C4-2B (cell line): ENCODE data around the gene ZNF521.

Experiments used
- ZFX ChIP-seq: fragments of 450-650 bp; IDR thresholded peaks from 2 replicates; pipeline ENCODE4 v1.6.1; 2017
- TF ChIP-seq, protein P1 (sequence below): fragments of 450-650 bp; conservative IDR thresholded peaks from 2 replicates; pipeline ENCODE4 v1.5.1; 2017; ENCODE audit warnings: mild to moderate bottlenecking

DNA sequence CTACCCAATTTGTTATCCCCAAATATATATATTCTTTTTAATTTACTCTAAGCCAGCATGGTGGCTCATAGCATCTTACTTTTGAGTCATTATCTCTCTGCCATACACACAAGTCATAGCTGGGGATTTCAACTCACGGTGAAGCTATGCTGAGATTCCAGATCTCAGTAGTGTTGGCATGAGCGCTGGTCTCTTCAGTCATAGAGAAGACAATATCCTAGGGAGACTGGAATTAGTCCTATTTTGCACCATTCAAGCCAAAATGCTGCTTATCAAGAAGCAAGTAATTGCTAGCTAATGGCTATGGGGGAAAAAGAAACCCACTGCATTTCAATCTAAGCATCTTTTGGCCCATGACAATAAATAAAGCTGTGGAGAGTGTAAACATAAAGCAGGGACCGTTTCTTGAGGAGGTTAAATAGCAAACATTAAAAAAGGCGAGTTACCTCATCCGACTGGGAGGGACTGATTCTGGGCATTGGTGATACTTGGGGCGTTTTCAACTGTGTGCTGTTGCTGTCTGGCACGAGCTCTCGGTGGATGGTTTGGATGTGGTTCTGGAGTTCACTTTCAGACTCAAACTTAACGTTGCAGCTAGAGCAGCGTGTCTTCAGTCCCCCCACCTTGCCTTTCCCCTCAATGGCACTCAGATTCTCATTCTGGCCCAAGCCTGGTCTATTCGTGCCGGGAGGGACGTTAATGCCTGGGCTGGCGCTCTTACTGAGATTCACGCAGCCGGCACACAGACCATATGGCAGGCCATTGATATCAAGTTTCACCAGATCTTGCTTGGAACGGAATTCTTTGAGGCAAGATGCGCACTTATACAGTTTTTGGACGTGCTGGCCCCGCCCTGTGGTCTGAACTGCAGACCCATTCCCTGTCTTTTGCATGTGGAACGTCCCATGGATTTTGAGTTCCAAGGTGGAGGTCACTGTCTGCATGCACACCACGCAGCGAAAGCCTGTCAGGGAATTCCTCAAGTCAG is 127.8 kb downstream of the ZNF521 start:
- TF ChIP-seq, protein P1, sequence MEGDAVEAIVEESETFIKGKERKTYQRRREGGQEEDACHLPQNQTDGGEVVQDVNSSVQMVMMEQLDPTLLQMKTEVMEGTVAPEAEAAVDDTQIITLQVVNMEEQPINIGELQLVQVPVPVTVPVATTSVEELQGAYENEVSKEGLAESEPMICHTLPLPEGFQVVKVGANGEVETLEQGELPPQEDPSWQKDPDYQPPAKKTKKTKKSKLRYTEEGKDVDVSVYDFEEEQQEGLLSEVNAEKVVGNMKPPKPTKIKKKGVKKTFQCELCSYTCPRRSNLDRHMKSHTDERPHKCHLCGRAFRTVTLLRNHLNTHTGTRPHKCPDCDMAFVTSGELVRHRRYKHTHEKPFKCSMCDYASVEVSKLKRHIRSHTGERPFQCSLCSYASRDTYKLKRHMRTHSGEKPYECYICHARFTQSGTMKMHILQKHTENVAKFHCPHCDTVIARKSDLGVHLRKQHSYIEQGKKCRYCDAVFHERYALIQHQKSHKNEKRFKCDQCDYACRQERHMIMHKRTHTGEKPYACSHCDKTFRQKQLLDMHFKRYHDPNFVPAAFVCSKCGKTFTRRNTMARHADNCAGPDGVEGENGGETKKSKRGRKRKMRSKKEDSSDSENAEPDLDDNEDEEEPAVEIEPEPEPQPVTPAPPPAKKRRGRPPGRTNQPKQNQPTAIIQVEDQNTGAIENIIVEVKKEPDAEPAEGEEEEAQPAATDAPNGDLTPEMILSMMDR: no peak
- no peak for TF ChIP-seq ZFX
